Inflammatory macrophage (primary cell): ENCODE data around the gene ZNF195.
A peak's percentile ranks its signal among the peaks of the same experiment; 100 is the strongest.
"Not testable (repeated sequence)": the region's sequence is repeated elsewhere in the genome, so short reads cannot be mapped to it uniquely, and the experiment has no call there.

Experiments used
- DNase-seq, 2 donors: peaks; one replicate each; pipeline ENCODE4 v3.0.0-alpha.2; 2020 to 2022
- total RNA-seq, 18 experiments: gene quantifications; one replicate each; lab custom pipeline; 2026; ENCODE audit warnings: mixed read lengths in 6 of 18, inconsistent platforms in 2 of 18; lab: John Stamatoyannopoulos, UW

The ZNF195 gene
- 12.2 to 40.7 (median 23.4) reads per million in 18 experiments for total RNA-seq

DNA sequence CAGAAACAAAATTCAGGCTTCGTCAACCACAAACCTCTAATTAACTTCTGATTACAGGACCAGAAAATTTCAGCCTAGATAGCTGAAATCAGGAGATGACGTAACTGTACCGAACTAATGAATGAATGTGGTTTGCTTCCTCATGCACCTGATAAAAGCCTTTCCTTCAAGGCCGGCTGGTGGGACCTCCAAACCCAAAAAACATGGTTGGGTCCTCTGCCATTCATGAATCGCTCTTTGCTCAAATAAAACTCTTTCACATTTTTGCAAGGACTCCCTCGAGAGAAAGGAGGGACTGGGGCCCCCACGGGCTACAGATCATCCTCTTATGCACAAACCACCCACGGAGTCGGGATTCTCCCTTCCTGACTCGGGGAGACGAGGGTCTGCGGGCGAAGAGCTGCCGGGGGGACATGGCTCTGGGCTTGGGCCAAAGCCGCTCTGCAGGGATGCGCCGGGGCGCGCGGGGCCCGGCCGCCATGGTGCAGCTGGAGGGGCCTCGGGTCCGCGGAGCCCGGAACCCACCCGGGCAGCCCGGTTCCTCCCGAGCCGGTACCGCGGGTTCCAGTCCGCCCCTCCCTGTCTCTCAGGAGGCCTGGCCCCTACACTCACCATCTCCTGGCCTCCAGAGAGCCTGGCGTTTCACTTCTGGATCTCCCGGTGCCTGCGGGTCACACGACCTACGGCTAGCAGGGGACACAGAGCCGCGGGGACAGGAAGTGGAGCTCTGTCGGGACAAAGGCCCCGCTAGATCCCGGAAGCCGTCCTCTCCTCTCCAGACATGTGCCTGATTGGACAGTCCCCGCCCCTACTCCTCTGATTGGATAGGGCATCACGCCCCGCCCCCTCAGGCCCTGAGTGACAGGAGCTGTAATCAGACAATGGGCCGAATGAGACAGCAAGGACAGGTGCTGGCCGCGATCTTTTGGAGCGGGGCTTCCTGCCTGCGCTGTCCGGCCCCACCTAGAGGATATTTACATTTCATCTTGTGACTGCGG is at the start of gene ZNF195:
ZNF195 (minus strand) TSS at position 721 of the 998 bp plus-strand sequence; CDS start at position 615, 106 bp downstream.
- peak; percentile 97 for DNase-seq

DNA sequence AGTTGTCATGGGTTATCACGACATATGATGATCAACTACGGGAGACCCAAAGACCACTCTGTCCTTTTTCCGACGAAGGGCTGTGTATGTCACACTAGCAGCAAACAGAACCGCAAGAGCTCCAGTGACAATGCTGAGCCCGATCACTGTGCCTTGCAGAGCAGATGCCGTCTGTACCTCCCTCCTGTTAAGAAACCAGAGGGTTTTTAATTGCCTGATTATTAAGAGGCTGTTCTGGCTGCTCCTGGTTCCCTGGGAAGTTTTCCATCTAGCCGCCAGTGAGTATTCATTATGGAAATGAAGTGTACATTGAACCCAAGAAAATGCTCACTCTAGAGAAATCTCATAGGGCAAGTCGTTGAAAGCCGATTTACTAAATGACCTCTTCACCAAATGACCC is 49.1 kb upstream of the ZNF195 start:
- DNase-seq = not testable (repeated sequence)

DNA sequence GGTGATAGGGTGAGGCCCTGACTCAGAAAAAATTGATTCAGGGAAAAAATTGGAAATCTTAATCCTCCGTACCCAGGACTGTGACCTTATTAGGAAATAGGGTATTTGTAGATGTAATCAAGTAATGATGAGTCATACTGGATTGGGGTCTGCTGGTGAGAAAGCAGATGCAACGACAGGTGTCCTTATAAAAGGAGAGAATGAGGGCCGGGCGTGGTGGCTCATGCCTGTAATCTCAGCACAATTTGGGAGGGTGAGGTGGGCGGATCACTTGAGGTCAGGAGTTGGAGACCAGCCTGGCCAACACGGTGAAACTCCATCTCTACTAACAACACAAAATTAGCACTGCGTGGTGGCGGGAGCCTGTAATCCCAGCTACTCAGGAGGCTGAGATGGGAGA is 47.6 kb upstream of the ZNF195 start:
- DNase-seq = not testable (repeated sequence)

DNA sequence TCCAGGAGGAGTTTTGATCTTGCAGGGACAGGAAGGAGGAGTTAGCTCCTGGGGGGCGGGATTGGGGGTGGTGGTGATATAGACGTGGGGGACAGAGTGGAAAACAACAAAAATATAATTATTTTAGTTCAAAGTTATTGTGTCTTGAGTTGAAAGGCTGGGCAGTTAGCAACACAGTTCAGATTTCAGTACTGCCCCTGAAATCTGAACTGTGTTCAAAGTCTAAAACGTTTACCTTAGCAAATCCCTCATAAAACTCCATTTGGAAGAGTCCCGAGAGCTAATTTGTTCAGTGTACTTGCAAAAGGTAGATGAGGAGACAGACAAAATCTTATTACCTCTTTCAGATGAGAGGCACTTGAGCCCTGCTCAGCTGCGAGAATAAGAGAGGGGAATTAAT is 45.0 kb upstream of the ZNF195 start:
- not testable (repeated sequence) for DNase-seq

GRCh38 chr11:3423138-3423731 is 44.3 kb upstream of the ZNF195 start:
- DNase-seq = not testable (repeated sequence)

DNA sequence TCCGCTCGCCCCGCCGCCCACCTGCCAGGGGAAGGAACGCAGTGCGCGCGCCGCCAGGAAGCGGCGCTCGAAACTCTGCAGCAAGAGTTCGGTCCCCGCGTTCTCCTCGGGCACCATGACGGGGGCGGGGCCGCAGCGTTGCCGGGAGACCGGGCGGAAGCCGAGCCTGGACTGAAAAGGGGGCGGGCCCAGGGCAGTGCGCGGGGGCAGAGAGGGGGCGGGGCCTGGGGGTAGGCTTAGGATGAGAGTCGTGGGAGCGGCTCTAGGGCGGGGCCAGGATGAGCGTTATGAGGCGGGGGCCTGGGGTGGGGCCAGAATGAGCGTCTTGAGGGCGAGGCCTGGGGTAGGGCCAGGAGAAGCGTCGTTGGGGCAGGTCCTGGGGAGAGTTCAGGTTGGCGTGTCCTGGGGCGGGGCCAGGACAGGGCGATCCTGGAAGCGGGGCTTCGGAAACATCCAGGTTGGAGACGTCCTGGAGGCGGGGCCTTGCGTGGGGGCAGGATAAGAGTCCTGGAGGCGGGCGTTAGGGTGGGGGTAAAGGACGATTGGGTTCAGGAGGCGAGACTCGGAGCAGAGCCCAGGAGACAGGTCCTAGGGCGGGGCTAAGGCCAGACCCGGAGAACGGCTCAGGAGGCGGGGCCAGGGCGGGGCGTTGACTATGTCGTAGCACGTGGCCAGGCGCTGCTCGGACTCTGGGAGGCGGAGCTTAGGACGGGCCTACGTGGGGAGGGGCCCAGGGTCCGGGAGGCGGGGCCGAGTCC is 43.6 kb upstream of the ZNF195 start:
- peak; percentile 97 to 98 for DNase-seq

- peak in 1 of 2 donors; percentile 0 for DNase-seq
These were observed 42.8 kb upstream of the ZNF195 start for GRCh38 chr11:3421608-3422379.

GRCh38 chr11:3420281-3421042 is 41.5 kb upstream of the ZNF195 start:
- not testable (repeated sequence) for DNase-seq

DNA sequence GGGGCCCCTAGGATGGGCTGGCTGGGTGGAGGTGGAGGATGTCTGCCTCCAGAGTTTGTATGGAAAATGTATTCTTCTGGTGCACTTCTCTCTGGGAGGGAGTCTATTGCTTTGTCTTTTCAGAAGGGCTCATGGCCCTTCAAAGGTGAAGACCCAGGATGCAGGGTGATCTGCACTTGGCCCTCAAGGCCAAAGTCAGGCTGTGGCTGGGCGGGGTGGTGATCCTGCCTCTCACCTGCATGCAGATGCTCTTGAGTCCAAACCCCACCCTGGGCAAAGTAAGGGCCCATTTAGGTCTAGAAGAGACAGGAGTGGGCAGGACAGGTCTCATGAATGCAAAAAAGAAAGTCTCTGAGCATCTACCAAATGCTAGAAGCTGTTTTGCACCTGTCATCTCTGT is 40.5 kb upstream of the ZNF195 start:
- not testable (repeated sequence) for DNase-seq

DNA sequence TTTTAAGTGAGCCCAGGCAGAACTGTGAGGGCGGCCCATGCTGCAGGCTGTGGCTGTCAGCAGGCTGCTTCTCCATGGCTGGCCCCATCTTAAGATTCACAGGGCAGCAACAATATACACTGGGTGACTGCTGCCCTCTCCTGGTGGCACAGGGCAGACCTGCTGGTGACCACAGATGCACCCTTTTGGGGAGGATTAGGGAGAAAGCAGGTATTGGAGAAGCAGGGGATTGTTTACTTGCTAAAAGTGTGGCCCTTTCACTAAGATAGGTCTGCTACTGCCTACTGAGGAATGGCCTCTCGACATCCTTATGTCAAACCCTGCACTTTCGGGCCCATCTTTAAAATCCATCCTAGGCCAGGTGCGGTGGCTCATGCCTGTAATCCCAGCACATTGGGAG is 38.1 kb upstream of the ZNF195 start:
- peak; percentile 27 to 59 for DNase-seq

GRCh38 chr11:3415301-3415700 is 36.4 kb upstream of the ZNF195 start:
- DNase-seq = not testable (repeated sequence)

GRCh38 chr11:3413666-3414065 is 34.7 kb upstream of the ZNF195 start:
- not testable (repeated sequence) for DNase-seq

- DNase-seq = no peak
These were observed 33.9 kb upstream of the ZNF195 start for GRCh38 chr11:3412837-3413236.

- peak; percentile 77 for DNase-seq
These were observed 29.8 kb upstream of the ZNF195 start for GRCh38 chr11:3408722-3409121.

DNA sequence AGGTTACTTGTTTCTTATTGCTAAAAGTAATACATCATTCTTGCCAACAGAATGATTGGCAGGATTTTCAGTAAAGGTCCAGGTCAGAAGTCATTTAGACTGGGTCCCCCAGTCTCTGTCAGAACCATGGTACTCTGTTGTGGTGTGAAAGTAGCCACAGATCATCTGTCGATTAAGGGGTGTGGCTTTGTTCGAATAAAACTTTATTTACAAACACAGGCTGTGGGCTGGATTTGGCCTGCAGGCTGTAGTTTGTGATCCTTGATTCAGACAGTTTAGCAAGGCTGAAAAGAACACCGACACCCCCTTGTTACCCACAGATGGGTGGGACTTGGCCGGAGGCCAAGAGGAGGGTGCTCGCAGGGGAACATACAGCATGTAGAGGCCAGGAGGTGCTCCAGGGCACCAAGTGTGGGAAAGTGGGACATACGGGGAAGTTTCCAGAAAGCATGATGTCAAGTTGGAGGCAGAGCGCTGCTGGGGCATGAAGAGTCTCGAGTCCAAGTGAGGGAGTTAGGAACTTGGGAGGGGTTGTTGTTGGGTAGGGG is 29.2 kb upstream of the ZNF195 start:
- DNase-seq = not testable (repeated sequence)

DNA sequence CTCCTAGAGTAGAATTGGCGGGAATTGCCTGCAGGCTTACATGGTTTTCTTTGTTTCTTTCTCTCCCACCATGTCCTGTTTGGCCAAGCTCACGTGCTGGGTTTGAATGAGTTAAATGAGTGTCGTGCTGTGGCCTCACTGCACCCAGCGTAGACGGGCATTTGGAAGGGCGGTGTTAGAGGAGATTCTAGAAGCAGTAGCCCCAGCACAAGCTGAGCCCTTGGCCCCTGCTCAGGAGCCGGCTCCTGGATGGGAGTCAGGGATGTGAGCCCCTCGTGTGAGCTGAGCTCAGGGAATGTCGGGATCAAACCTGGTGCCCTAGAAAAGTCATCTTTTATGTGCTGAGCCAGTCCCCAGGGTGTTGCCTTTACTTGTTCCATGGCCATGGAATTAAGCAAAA is 28.0 kb upstream of the ZNF195 start:
- not testable (repeated sequence) for DNase-seq

- not testable (repeated sequence) for DNase-seq
These were observed 27.4 kb upstream of the ZNF195 start for GRCh38 chr11:3406223-3406875.

DNA sequence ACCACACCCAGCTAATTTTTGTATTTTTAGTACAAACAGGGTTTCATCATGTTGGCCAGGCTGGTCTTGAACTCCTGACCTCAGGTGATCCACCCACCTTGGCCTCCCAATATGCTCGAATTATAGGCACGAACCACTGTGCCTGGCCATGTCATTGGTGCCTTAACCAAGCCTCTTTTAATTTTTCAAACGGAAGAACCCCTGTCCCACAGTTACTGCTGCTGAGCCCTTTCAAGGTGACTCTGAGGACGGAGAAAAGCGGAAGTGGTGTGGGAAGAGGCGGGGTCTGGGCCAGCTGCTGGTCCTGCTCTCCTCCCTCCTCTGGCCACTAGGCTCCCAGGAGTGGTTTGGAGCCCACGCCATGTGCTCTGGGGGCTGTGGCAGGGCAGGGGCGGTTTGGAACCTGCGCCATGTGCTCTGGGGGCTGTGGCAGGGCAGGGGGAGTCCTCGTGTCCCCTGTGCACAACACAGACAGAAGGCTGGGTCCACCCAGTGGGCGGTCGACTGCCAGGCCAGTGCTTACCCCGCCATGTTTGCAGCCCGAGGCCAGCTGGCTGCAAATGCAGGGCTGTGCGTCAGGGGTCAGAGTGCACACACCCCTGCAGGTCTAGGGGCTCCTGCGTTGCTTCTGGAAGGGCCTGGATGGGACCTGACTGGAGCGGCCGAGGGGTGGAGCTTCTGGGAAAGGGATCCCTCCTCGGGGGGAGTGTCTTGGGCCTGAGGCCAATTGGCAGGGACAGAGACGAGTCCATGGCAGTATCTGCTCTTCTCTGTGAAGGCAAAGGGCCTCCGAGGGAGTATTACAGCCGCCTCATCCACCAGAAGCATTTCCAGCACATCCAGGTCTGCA is 25.4 kb upstream of the ZNF195 start:
- DNase-seq = peak in 1 of 2 donors; percentile 6

- DNase-seq = not testable (repeated sequence)
These were observed 23.9 kb upstream of the ZNF195 start for GRCh38 chr11:3402861-3403250.
